C4-2B (cell line): ENCODE data around the gene CATSPER3.

Experiments used
- H3K27ac ChIP-seq: fragments of 450-650 bp; 2 replicates; pipeline ENCODE4 v1.5.1; 2017
- CTCF ChIP-seq: fragments of 450-650 bp; conservative IDR thresholded peaks from 2 replicates; pipeline ENCODE4 v1.5.1; 2017; ENCODE audit warnings: mild to moderate bottlenecking
- ZFX ChIP-seq: fragments of 450-650 bp; IDR thresholded peaks from 2 replicates; pipeline ENCODE4 v1.6.1; 2017

The CATSPER3 gene

DNA sequence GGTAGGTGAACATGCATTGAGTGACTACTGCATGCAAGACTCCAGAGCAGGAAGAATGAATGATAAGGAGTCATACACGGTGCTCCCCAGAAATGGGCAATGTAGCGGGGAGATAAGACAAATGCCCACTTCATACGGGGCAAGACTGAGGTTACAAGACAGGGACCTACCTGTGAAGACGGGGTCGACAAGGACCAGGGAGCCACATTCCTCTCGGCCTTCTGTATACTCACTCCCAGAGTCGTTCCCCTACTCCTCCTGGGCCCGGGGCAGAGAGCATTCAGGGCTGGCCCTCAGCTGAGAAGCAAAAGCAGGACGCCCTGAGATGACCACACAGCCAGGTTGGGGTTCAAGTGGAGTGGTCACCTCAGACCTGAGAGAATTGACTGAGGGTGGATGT is 39.6 kb downstream of the CATSPER3 start:
- no peak for TF ChIP-seq ZFX
- TF ChIP-seq CTCF = no peak
- H3K27ac ChIP-seq = no peak overlapping the region

- no peak overlapping the region for H3K27ac ChIP-seq
- TF ChIP-seq ZFX = no peak
Observed at GRCh38 chr5:135007749-135008363, 40.1 kb downstream of the CATSPER3 start.

- H3K27ac ChIP-seq = no peak overlapping the region
- TF ChIP-seq ZFX (no peak), CTCF (no peak)
Observed at GRCh38 chr5:135008556-135008955, 40.8 kb downstream of the CATSPER3 start.

DNA sequence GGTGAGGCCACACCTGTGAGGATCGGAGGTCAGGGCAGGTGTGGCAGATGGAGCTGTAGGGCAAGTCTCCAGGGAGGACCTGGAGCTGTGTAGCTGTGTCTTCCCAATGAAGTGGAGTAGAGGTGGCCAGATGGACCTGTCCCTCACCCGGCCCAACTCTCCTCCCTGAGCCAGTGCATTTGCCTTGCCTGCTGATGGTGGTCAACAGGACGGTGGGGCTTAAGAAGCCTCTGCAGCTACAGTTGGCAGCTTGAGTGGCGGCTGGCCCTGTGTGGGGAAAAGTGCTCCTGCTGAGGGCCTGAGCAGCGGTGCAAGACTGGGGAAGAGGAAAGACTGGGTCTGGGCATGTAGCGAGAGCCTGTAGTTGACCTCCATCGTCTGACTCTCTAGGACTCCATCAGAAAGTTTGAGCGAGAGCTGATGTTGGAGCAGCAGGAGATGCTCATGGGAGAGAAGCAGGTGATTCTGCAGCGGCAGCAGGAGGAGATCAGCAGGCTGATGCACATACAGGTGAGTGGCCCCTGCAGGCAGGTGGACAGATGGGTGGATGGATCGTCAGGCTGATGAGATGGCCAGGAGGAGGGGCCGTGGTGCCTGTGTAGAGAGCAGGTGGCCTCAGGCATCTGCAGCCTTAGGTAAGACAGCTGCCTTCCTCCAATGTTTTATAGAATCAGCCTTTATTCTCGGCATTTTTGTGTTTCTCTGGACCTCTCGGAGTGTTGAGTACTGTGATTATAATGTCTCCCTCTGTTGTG is 41.5 kb downstream of the CATSPER3 start:
- no peak overlapping the region for H3K27ac ChIP-seq
- no peak for TF ChIP-seq CTCF

DNA sequence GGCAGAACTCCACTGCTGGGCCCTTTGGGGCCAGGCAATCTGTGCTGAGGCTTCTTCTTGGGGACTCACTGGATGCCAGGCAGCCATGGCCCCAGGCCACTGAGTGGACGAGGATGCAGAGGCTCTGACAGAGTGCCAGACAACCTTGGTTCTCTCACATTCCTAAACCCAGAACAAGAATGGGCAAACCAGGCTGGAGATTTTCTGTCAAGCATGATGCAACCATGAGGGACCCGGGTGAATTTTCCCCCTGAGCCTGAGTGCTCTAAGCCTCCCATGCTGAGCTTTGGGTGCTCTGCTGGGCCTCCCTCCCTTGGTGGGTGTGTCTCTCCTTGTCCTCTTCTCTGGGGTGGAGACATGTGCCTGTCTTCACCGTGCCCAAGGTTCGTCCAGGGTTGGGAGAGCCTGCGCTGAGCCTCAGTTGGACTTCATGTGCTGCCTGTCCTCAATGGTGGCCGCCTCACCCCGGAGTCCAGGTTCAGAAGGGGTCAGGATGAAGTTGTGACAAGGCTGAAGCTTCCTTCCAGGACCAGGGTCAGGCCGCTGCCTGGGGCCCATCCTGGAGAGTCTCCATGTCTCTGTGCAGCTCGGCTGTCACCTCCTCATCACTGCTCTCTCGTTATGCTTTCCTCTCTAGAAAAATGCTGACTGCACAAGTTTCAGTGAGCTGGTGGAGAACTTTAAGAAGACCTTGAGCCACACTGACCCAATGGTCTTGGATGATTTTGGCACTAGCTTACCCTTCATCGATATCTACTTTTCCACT is 42.2 kb downstream of the CATSPER3 start:
- TF ChIP-seq CTCF = no peak
- TF ChIP-seq ZFX = no peak
- no peak overlapping the region for H3K27ac ChIP-seq

- TF ChIP-seq CTCF = no peak
- no peak for TF ChIP-seq ZFX
- no peak overlapping the region for H3K27ac ChIP-seq
Observed at GRCh38 chr5:135010502-135011354, 43.0 kb downstream of the CATSPER3 start.

DNA sequence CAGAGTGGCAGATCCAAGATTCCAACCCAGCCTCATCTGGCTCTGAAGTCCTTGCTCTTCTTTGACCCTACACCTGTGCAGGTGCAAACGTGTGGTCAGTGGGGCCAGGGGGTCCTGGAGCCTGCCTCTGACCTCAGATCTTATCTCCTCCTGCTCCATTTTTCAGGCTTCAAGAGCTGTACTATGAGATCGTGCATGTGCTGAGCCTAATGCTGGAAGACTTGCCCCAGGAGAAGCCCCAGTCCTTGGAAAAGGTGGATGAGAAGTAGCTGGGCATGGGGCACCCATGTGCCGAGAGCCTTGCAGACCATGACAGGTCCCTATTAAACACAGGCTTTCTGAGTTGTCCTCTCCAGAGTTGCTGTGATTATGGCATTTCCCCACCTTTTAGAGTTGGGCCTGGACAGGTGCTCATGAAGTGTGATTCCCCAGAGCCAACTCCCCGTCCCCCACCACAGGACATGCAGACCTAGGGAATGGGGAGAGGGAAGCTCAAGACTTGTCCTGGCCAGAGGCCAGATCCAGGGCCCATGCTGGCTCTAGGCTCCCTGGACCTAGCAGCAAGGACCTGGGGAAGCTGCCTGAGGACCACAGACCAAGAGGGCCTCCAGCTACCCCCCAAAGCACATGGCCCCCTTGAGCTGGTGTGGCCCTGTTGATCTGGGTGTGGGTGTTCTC is 43.8 kb downstream of the CATSPER3 start:
- no peak for TF ChIP-seq ZFX
- TF ChIP-seq CTCF = no peak
- H3K27ac ChIP-seq = no peak overlapping the region
